LHCN-M2 (cell line): ENCODE results near the gene CYP4F12. TPM values are rescaled to one million over a fixed set of nuclear protein-coding genes. Genes with fewer than 3 reads are reported as not detected.
A peak's percentile ranks its signal among the peaks of the same experiment; 100 is the strongest.

ENCODE experiments used
- DNase-seq: peaks from one replicate; pipeline ENCODE4 v3.0.0-alpha.2; 2012; ENCODE audit warnings: low read depth
- polyA plus RNA-seq: library from polyadenylated mRNA; unstranded; fragments of >200 nt; gene quantifications from one replicate; pipeline ENCODE4 v1.2.1, GENCODE V29; 2012; ENCODE audit warnings: missing spikeins
- total RNA-seq: library from RNA; depleted of rRNA; stranded (reverse); fragments of >200 nt; gene quantifications from 2 replicates; pipeline ENCODE4 v1.2.3, GENCODE V29; 2014; rRNA removed

The CYP4F12 gene, protein sequence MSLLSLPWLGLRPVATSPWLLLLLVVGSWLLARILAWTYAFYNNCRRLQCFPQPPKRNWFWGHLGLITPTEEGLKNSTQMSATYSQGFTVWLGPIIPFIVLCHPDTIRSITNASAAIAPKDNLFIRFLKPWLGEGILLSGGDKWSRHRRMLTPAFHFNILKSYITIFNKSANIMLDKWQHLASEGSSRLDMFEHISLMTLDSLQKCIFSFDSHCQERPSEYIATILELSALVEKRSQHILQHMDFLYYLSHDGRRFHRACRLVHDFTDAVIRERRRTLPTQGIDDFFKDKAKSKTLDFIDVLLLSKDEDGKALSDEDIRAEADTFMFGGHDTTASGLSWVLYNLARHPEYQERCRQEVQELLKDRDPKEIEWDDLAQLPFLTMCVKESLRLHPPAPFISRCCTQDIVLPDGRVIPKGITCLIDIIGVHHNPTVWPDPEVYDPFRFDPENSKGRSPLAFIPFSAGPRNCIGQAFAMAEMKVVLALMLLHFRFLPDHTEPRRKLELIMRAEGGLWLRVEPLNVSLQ
- total RNA-seq: not detected in 2 replicates
- polyA plus RNA-seq: not detected

DNA sequence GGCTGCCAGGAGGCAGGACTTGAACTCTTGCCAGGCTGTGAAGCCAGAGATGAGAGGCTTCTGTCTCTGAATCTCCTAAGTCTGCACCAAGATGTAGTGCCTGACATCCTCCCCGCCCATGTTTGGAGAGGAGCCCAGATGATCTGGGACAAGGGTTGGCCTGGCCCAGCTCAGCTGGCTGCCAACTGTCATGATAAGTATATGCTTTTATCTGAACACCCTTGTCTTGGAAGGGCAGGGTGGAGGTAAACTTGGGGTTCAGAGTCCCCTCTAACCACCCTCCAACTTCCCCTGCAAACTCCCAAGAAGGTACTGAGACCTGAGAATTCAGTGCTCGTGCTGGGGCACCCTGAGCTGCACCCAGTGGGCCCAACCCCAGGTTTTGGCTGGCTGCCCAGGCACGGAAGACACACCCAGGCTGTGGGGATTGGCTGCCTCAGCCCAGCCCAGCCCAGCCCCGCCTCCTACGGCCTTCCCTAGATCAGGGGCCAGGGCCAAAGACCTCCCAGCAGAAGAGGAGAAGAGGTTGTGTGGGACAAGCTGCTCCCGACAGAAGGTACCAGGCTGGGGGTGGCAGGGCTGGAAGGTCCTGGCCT, at the start of gene CYP4F12:
Gene CYP4F12, plus strand, starts transcription at position 508 of the 596 bp plus-strand sequence. CDS start 443 bp downstream, outside the sequence.
- DNase-seq: no peak

DNA sequence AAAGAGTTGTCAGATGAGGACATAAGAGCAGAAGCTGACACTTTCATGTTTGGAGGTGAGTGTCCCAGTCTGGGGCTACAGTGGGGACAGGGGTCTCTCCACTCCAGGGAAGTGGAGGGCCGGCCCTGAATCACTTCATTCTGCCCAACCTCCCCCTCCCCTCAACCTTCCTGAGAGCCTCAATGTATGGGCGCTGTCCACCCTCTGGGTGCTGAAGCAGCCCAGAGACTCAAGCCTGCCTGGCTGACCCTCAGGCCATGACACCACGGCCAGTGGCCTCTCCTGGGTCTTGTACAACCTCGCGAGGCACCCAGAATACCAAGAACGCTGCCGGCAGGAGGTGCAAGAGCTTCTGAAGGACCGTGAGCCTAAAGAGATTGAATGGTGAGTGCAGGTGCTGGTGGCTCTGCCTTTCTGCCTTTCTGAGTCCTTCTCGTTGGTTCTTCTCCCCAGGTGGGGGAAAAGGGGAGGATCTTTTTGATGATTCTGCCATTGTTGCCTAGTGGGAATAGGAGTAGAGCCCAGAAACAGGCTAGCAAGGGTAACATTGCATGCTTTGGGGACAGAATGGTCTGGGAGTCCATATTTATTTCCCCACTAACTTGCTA, 49.1 kb upstream of the CYP4F12 start:
- DNase-seq: no peak

DNA sequence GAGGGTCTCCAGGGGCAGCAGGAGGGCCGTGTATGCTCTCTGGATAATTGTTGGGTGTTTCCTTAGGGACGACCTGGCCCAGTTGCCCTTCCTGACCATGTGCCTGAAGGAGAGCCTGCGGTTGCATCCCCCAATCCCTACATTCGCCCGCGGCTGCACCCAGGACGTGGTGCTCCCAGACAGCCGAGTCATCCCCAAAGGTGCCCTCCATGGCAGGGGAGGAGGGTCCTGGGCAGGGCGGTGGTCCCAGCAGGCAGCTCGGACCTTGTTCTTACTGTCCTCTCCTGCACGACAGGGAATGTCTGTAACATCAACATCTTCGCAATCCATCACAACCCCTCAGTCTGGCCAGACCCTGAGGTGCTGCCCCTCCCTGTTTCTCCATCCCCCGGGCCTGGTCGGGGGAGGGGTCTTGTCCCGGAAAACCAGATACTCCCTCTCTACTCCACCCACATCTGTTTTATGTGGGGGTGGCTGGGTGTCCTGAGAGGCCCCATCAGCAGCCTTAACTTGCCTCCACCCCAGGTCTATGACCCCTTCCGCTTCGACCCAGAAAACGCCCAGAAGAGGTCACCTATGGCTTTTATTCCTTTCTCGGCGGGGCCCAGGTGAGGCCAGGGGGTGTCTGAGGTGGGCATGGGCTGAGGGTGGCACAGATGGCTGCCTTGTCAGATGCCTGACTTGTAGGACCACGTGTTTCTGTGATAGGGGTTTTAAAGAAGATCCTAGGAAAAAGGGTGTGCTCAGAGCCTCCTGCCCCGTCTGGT, 44.5 kb upstream of the CYP4F12 start:
- no peak for DNase-seq

DNA sequence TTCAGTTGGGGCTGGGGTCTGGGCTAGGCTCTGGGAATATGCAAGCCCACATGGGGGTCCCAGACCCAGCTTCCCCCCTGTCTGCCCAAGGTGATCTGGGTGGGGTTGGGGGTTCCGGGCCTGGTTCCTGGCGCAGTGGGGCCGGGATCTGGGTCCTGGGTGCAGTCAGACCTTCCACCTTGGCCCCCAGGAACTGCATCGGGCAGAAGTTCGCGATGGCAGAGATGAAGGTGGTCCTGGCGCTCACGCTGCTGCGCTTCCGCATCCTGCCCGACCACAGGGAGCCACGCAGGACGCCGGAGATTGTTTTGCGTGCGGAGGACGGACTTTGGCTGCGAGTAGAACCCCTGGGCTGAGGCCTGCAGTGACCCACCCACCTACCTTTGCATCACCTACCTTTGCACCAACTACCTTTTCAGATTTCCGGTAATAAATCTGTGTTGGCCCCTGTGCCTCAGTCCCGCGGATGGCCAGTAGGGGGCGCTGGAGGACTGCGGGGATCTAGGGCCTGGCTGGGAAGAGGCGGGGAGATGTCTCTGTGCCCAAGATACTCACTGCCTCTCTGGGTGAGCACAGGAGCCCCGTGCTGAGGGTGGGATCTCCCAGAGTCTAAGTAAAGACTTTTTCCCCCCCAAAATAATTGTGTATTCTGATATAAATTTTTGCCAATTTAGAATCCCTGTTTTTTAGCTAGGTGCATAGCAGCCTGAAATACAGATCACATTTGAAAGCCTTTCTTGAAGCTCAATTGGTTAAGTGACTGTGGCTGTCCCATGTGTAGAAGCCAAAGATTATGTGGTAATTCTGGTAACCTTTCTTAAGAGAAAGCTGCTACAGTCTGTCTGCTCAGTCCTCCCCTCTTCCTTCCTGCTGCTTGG, 43.6 kb upstream of the CYP4F12 start:
- DNase-seq: peak; percentile 13

DNA sequence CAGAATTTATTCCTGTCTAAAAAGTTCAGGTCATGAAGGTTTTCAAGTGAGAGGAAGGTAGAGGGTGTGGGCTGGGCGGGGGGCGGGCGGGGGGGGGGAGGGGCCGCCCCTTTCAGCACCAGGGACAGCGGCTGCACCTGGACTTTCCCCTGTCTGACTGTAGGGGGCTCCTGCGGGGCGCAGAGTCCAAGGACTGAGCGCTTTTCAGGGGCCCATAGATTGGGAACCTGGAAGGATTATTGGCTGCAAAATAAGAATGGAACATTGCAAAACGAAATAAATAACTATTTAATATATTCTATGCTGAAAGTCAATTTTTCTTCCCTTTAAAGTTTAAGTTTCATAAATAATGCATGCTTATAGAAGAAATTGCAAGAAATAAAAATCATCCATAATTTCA, 41.1 kb upstream of the CYP4F12 start:
- no peak for DNase-seq

DNA sequence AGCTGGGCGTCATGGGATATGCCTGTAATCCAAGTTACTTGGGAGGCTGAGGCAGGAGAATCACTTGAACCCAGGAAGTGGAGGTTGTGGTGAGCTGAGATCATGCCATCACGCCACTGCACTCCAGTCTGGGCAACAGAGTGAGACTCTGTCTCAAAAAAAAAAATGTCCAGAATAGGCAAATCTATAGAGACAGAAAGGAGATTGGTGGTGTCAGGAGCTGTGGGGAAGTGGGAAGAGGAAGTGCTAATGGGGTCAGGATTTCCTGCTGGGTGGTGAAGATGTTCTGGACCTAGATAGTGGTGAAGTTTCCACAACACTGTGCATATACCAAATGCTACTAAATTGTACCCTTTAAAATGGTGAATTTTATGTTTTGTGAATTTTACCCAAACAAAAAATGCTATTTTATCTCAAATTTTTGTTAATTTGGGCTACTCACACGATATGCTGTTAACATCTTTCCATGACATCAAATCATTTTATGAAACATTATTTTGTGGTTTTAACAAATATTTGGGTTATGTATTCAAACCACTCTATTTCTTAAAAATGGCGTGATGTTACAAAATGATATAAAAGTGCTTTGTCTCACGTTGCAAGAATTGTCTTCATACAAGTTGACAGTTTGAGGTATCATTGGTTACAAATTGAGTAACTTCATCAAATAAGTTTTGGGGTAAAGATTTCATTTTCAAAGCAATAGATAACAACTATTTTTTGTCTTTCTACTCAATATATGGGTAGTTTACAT, 39.6 kb upstream of the CYP4F12 start:
- DNase-seq: no peak

DNA sequence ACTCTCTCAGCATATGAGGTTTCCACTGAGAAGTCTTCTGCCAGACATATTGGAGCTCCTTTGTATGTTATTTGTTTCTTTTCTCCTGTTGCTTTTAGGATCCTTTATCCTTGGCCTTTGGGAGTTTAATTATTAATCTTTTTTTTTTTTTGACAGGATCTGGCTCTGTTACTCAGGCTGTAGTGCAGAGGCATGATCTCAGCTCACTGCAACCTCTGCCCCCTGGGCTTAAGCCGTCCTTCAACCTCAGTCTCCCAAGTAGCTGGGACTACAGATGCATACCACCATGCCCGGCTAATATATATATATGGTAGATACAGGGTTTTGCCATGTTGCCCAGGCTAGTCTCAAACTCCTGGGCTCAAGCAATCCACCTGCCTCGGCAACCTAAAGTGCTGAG, 38.8 kb upstream of the CYP4F12 start:
- no peak for DNase-seq

DNA sequence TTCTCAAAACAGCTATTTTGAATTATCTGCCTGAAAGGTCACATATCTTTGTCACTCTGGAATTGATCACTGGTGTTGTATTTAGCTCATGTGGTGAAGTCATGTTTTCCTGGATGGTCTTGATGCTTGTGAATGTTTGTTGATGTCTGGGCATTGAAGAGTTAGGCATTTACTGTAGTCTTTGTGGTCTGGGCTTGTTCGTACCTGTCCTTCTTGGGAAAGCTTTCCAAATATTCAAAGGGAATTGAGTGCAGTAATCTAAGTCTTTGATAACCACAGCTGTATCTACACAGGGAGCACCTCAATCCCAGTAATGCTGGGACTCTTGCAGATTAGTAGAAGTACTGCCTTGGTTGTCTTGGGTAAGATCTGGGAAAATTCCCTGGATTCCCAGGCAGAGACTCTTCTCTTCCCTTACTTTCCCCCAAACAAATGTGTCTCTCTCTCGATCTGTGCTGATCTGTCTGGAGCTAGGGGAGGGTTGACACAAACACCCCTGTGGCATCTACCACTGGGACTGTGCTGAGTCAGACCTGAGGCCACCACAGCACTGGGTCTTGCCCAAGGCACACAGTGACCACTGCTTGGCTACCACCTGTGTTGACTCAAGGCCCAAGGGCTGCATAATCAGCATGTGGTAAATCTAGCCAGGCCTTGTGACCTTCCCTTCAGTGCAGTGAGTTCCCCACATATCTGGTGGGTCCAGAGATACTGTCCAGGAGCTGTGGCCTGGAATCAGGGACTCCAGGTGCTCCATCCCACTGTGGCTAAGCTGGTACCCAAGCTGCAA, 37.7 kb upstream of the CYP4F12 start:
- DNase-seq: no peak

DNA sequence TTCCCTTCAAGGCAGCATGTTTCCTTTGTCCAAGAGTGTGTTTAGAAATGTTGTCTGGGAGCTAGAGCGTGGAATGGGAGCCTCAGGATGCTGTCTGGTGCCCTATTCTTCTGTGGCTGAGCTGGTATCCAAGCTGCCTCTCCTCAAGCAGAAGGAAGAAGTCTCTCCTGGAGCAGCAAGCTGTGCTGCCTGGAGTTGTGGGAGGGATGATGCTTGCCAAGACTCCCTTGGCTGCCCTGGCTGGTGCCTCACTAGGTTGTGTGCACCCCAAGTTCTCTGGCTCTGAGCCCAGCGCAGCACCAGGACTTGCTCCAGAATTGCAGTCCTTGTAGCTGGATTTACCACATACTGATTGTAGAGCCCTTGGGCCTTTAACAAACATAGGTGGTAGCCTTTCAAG, 36.9 kb upstream of the CYP4F12 start:
- DNase-seq: no peak

DNA sequence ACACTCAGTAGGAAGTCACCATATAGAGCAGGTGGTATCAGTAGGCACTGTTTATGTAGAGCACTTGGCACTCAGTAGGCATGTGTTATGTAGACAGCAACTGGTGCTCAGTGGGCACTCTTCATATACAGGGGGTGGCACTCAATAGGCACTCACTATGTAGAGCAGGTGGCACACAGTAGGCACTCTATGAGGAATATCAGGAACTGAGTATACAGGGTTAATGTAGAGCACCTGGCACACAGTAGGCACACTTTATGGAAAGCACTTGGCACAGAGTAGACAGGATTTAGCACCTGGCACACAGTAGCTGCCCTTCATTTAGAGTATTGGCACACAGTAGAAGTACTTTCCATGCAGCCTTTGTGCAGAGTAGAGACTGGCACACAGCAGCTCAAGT, 33.3 kb upstream of the CYP4F12 start:
- no peak for DNase-seq

DNA sequence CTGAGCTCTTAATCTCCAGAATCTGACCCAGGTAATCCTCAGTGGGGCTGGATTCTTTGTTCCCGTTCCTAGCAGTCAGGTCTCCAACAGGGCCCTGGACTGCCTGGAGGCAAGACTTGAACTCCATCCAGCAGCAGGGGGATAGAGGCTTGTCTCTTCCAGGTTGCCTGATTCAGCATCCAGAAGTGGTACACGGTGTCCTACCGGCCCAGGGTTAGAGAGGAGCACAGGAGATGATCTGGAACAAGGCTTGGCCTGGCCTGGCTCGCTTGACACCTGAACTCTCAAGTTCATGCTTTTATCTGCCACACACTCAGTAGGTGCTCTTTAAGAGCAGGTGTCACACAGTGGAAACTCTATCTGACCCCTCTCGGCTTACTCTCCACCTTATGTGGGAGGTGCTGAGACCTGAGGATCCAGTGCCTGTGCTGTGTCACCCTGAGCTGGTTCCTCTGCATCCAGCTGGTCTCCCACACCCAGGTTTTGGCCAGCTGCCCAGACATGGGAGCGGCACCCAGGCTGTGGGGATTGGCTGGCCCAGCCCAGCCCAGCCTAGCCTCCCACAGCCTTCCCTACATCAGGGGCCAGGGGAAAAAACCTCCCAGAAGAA, 32.5 kb upstream of the CYP4F12 start, which contains the start of gene CYP4F3:
Gene CYP4F3, plus strand, starts transcription at position 604 of the 610 bp plus-strand sequence. CDS start 519 bp downstream, outside the sequence.
- DNase-seq: no peak

DNA sequence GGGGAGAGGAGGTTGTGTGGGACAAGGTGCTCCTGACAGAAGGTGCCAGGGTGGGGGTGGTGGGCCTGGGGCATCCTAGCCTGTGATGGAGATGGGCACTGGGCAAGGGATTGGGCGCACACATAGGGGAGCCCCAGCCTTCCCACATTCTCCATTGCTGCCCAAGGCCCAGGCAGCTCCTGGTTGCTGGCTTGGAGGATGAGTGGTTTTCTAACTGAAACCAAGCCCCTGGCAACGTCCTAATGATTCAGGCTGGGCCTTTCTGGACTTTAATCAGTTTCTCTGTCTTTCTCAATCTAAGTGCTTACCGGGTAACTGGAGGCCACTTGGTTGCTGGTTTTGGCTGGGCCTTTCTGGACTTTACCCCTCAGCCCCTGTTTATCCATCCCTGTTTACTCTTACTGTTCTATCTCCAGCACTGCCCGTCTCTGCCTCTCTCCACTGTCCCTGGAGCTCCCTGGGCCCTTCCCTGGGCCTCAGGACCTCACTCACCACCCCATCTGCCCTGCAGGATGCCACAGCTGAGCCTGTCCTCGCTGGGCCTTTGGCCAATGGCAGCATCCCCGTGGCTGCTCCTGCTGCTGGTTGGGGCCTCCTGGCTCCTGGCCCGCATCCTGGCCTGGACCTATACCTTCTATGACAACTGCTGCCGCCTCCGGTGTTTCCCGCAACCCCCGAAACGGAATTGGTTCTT, 31.8 kb upstream of the CYP4F12 start:
- DNase-seq: no peak

DNA sequence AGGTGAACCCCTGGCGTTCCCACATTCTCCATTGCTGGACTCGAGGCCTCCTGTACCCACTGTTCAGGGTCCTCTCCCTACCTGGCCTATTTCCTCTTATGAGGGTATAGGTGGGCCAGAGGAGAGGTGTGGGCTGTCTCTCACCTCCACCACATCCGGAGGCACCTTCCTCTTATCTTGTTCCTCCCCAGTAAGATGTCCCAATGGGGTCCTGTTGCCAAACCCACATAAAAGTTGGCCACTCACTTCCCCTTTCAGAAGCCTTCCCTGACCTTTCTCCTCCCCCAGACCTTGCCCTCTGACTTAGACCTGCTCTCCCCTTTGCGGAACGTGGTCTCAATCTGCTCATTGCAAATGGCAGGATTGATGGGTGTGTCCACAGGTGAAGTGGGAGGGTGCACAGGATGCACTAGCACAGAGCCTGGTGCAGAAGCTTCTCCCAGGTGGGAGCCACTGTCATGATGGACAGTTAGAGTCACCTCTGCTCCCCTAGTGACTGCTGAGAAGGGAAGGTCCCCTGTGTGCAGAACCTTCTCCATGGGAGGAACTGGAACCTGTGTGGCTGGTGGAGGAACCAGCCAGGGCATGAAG, 30.9 kb upstream of the CYP4F12 start:
- DNase-seq: no peak

DNA sequence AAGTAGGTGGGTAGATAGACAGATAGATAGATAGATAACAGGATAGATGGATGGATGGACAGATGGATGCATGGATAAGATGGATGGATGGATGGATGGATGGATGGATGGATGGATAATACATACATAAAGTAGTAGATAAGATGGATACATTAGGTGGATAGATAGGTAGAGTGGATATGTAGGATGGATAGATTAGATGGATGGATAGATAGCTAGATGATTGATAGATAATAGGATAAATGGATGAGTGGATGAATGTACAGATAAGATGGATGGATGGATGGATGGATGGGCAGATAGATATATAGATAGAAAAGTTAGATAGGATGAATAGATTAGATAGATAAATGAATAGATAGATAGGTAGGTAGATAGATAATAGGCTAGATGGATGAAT, 30.1 kb upstream of the CYP4F12 start:
- DNase-seq: no peak

DNA sequence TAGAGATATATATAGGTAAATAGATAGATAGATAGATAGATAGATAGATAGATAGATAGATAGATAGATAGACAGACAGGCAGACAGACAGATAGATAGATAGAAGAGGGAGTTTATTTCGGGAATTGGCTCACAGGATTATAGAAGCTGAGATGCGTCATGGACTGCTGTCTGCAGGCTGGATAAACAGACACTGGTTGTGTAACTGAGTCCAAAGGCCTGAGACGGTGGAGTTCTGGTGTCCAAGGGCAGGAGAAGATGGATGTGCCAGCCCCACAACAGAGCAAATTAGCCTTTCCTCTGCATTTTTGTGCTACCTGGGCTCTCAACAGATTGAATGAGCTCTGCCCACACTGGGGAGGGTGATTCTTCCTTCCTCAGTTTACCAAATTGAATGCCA, 29.5 kb upstream of the CYP4F12 start:
- no peak for DNase-seq

DNA sequence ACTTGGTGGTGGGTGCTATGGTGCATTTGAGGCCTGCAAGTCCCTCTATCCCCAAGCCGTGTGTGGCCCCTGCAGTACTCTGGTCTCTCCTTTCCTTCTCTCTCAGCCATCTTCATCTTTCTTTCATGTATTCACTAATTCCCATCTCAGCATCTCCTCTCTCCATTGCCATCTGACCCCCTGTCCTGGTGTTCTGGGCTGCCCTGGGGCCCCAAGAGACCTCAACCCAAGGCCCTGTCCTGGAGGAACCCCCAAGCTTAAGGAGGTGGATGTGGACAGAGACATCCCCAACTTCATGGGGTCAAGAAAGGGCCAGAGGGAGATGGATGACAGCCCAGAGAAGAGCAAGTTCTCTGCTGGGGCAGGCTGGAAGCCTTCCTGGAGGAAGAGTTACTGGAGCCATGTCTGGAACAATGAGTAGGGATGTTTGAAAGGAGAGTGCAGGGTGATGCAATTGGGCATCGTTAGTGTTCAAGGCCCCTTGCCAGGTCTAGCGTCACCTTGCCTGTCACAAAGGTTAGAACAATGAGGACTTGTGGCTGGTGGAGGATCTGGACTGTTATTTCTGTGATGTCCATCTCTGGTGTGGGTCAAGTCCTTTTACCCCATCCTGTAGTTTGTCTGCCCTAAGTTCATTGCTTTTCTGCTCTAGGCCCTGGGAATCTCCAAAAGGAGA, 28.7 kb upstream of the CYP4F12 start:
- no peak for DNase-seq

DNA sequence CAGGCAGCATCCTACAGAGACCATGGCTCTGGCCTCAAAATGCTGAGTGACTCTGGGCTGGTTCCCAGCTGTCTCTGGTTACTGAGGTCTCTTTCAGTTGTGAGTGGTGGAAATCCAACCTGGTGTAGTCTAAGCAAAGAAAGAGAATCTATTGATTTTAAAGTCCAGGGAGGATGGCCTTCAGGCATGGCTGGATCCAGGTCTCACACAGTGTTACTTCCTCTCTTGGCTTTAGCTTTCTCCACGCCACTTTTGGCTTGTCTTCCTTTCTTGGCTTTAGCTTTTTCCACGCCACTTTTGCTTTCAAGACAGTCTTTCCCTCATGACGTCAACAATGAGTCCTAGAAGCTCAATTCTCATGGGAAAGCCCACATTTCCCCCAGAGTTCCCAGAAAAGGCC, 28.1 kb upstream of the CYP4F12 start:
- DNase-seq: no peak
